Measurements from ENCODE around the gene PDGFD. TPM values are rescaled to one million over a fixed set of nuclear protein-coding genes. Genes with fewer than 3 reads are reported as not detected.

The PDGFD gene
- polyA plus RNA-seq, 1 donor (not counting 4 experiments of a cell fraction or from before 2014, with no cell fraction given): 0.28 TPM

GRCh38 chr11:104104664-104105063, 59.3 kb downstream of the PDGFD start:
- no peaks in the 10 kb centered on the region for H3K27me3 ChIP-seq (ENCODE audit: control insufficient read depth, extremely low read depth, insufficient read depth, low read length)
- FAIRE-seq (no peak), DNase-seq (ENCODE audit: low read depth, low spot score) (no peak)
- H3K36me3 ChIP-seq (ENCODE audit: control insufficient read depth in 2 of 2, extremely low read depth in 1 of 2, insufficient read depth in 2 of 2, low read length in 2 of 2): no peaks in the 10 kb centered on the region
- no peak overlapping the region for H3K9ac ChIP-seq (ENCODE audit: control insufficient read depth, extremely low read depth, insufficient read depth, low read length)
- no peaks in the 10 kb centered on the region for H4K20me1 ChIP-seq (ENCODE audit: control insufficient read depth, extremely low read depth, insufficient read depth, low read length)
- no peak overlapping the region for H3K4me2 ChIP-seq (ENCODE audit: control insufficient read depth, extremely low read depth, insufficient read depth, low read depth, low read length)
- H2AFZ ChIP-seq (ENCODE audit: control insufficient read depth, low read length): no peak overlapping the region
- dilution Hi-C loops (cut with MboI; ENCODE audit: extremely low pct_ligation_motif_present, low sequenced_read_pairs): no loop called here
- no peak for TF ChIP-seq CTCF (optimal IDR thresholded peaks at IDR 0.05 in 1 of 3, IDR thresholded peaks at IDR 0.05 in 1 of 3, conservative IDR thresholded peaks at IDR 0.05 in 1 of 3; ENCODE audit: extremely low read depth in 1 of 3, insufficient read depth in 2 of 3, low read length in 3 of 3)
- TF ChIP-seq EZH2 (IDR thresholded peaks at IDR 0.05; ENCODE audit: low read length): no peak
- no peaks in the 10 kb centered on the region for H3K79me2 ChIP-seq (ENCODE audit: control insufficient read depth, insufficient read depth, low read length)
- H3K9me1 ChIP-seq (ENCODE audit: control insufficient read depth, extremely low read depth, insufficient read depth, low read length): no peaks in the 10 kb centered on the region
- H3K9me3 ChIP-seq (ENCODE audit: control insufficient read depth, low read depth, low read length): no peaks in the 10 kb centered on the region
- no peak overlapping the region for H3K27ac ChIP-seq (ENCODE audit: control insufficient read depth, insufficient read depth, low read length)
- H3K4me3 ChIP-seq (ENCODE audit: control insufficient read depth in 2 of 3, extremely low read depth in 1 of 3, insufficient read depth in 2 of 3, low read depth in 1 of 3, low read length in 3 of 3): no peak overlapping the region
- no peaks in the 10 kb centered on the region for H3K4me1 ChIP-seq (ENCODE audit: control insufficient read depth, extremely low read depth, insufficient read depth, low read length)

- Histone ChIP-seq H4K20me1 (ENCODE audit: control insufficient read depth, extremely low read depth, insufficient read depth, low read length) (no peaks in the 10 kb centered on the region), H3K36me3 (ENCODE audit: control insufficient read depth in 2 of 2, extremely low read depth in 1 of 2, insufficient read depth in 2 of 2, low read length in 2 of 2) (no peaks in the 10 kb centered on the region), H3K27me3 (ENCODE audit: control insufficient read depth, extremely low read depth, insufficient read depth, low read length) (no peaks in the 10 kb centered on the region), H3K4me3 (ENCODE audit: control insufficient read depth in 2 of 3, extremely low read depth in 1 of 3, insufficient read depth in 2 of 3, low read depth in 1 of 3, low read length in 3 of 3) (no peak overlapping the region), H3K9me3 (ENCODE audit: control insufficient read depth, low read depth, low read length) (no peaks in the 10 kb centered on the region), H3K79me2 (ENCODE audit: control insufficient read depth, insufficient read depth, low read length) (no peaks in the 10 kb centered on the region), H3K4me2 (ENCODE audit: control insufficient read depth, extremely low read depth, insufficient read depth, low read depth, low read length) (no peak overlapping the region), H3K9me1 (ENCODE audit: control insufficient read depth, extremely low read depth, insufficient read depth, low read length) (no peaks in the 10 kb centered on the region), H2AFZ (ENCODE audit: control insufficient read depth, low read length) (no peak overlapping the region), H3K9ac (ENCODE audit: control insufficient read depth, extremely low read depth, insufficient read depth, low read length) (no peak overlapping the region), H3K4me1 (ENCODE audit: control insufficient read depth, extremely low read depth, insufficient read depth, low read length) (no peaks in the 10 kb centered on the region), H3K27ac (ENCODE audit: control insufficient read depth, insufficient read depth, low read length) (no peak overlapping the region)
- dilution Hi-C loops (cut with MboI; ENCODE audit: extremely low pct_ligation_motif_present, low sequenced_read_pairs): no loop called here
- DNase-seq (ENCODE audit: low read depth, low spot score): no peak
- no peak for FAIRE-seq
- TF ChIP-seq CTCF (optimal IDR thresholded peaks at IDR 0.05 in 1 of 3, IDR thresholded peaks at IDR 0.05 in 1 of 3, conservative IDR thresholded peaks at IDR 0.05 in 1 of 3; ENCODE audit: extremely low read depth in 1 of 3, insufficient read depth in 2 of 3, low read length in 3 of 3) (no peak), EZH2 (IDR thresholded peaks at IDR 0.05; ENCODE audit: low read length) (no peak)
Observed at GRCh38 chr11:104104201-104104600, 59.7 kb downstream of the PDGFD start.
